Prostate gland (tissue), 2 donors: ENCODE measurements around the gene EPAS1.

Experiments
- CTCF ChIP-seq, 4 experiments: fragments of 200-600 bp in 2 of 4; fragments of 450-650 bp in 2 of 4; sonication (generic) in 2 of 4; IDR thresholded peaks; 1 replicate in 3 of 4; 2 replicates in 1 of 4; pipeline ENCODE4 v1.5.1; 2016 to 2019; ENCODE audit warnings: antibody characterized with exemption in 4 of 4, mild to moderate bottlenecking in 2 of 4, moderate library complexity in 2 of 4
- POLR2A ChIP-seq: fragments of 450-650 bp; IDR thresholded peaks from one replicate; pipeline ENCODE4 v1.6.1; 2016; ENCODE audit warnings: antibody characterized with exemption, mild to moderate bottlenecking
- POLR2AphosphoS5 ChIP-seq: sonication (generic); formaldehyde crosslinking; IDR thresholded peaks from one replicate; pipeline ENCODE4 v1.6.1; 2017; ENCODE audit warnings: antibody characterized with exemption

- no peak for TF ChIP-seq POLR2A
- TF ChIP-seq CTCF (IDR thresholded peaks at IDR 0.05), result no peak
- no peak for TF ChIP-seq POLR2AphosphoS5
Measured at GRCh38 chr2:46273919-46274318, 23.3 kb upstream of the EPAS1 start.
